Measurements from ENCODE around the gene YAF2.

Gene YAF2

DNA sequence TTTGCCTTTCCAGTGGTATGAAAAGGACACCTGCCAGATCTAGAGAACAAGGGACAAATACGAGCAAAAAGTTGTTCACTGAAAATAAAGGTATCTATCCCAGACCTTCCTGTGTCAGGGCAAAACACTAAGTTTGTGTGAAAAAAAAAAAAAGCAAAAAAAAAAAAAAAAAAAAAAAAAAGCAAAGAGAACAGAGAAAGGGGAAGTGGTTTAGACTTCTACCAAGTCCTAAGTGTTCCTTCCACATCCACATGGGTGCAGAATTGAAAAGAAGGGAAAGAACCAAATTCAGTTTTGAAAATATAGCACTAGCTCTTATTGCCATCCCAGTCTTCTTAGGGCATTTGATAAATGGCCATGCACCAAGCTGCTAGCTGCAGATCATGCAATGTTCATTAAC, 46.1 kb upstream of the YAF2 start:
- no peak overlapping the region for H3K27ac ChIP-seq (ENCODE audit: poor library complexity, severe bottlenecking)
- no peaks in the 10 kb centered on the region for H3K36me3 ChIP-seq (ENCODE audit: low read depth)
- H3K9me3 ChIP-seq (ENCODE audit: severe bottlenecking): no peaks in the 10 kb centered on the region
- DNase-seq (ENCODE audit: low spot score) (no peak), ATAC-seq (ENCODE audit: low read depth) (no peak)
- no peak overlapping the region for H3K4me3 ChIP-seq (ENCODE audit: severe bottlenecking)
- no peaks in the 10 kb centered on the region for H3K4me1 ChIP-seq (ENCODE audit: insufficient read depth, poor library complexity, severe bottlenecking)
- TF ChIP-seq, protein P1, sequence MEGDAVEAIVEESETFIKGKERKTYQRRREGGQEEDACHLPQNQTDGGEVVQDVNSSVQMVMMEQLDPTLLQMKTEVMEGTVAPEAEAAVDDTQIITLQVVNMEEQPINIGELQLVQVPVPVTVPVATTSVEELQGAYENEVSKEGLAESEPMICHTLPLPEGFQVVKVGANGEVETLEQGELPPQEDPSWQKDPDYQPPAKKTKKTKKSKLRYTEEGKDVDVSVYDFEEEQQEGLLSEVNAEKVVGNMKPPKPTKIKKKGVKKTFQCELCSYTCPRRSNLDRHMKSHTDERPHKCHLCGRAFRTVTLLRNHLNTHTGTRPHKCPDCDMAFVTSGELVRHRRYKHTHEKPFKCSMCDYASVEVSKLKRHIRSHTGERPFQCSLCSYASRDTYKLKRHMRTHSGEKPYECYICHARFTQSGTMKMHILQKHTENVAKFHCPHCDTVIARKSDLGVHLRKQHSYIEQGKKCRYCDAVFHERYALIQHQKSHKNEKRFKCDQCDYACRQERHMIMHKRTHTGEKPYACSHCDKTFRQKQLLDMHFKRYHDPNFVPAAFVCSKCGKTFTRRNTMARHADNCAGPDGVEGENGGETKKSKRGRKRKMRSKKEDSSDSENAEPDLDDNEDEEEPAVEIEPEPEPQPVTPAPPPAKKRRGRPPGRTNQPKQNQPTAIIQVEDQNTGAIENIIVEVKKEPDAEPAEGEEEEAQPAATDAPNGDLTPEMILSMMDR (IDR thresholded peaks at IDR 0.05; ENCODE audit: poor library complexity, severe bottlenecking): no peak
- no peaks in the 10 kb centered on the region for H3K27me3 ChIP-seq (ENCODE audit: insufficient read depth, poor library complexity, severe bottlenecking)

DNA sequence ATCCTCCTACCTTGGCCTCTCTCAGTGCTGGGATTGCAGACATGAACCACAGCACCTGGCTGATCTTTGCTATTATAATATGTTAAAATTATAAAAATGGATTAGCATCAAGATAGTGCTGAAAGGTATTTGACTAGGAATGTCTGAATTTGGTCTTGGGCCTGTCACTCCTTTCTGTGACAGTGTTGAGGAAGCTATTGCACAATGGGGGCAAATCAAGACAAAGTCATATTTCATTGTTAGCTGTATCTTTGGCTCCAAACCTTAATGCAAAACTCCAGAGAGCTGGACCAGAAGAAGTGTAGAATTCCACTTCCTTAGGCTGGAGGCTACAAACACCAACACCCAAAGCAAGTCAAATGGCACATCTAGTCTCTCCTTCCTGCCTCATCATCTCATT, 45.7 kb upstream of the YAF2 start:
- Histone ChIP-seq H3K4me1 (ENCODE audit: insufficient read depth, poor library complexity, severe bottlenecking) (no peaks in the 10 kb centered on the region), H3K36me3 (ENCODE audit: low read depth) (no peaks in the 10 kb centered on the region), H3K27ac (ENCODE audit: poor library complexity, severe bottlenecking) (no peak overlapping the region), H3K4me3 (ENCODE audit: severe bottlenecking) (no peak overlapping the region), H3K27me3 (ENCODE audit: insufficient read depth, poor library complexity, severe bottlenecking) (no peaks in the 10 kb centered on the region), H3K9me3 (ENCODE audit: severe bottlenecking) (no peaks in the 10 kb centered on the region)
- no peak for DNase-seq (ENCODE audit: low spot score)
- TF ChIP-seq, protein P1 (IDR thresholded peaks at IDR 0.05; ENCODE audit: poor library complexity, severe bottlenecking): no peak
- ATAC-seq (ENCODE audit: low read depth): no peak

DNA sequence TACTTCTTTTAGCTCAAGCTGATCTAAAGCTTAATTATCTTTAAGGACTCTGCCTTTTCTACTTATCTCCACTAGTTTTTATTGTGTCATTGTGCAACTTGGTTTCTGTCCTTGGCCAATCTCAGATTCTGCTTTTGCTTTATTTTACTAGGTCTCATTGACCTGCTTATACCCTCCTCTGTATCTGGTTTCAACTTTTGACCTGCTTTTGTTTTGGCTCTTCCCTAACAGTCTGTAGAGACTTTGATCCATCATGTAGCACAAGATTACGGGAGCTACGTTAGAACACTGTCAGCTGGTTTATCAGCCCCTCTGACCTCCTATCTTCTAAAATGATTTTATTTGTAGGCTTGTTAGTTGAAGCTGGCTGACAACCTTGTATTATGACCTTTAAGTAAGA, 44.2 kb upstream of the YAF2 start:
- TF ChIP-seq, protein P1 (IDR thresholded peaks at IDR 0.05; ENCODE audit: poor library complexity, severe bottlenecking): no peak
- ATAC-seq (ENCODE audit: low read depth) (no peak), DNase-seq (ENCODE audit: low spot score) (no peak)
- no peaks in the 10 kb centered on the region for H3K27me3 ChIP-seq (ENCODE audit: insufficient read depth, poor library complexity, severe bottlenecking)
- H3K27ac ChIP-seq (ENCODE audit: poor library complexity, severe bottlenecking): no peak overlapping the region
- no peak overlapping the region for H3K4me3 ChIP-seq (ENCODE audit: severe bottlenecking)
- no peaks in the 10 kb centered on the region for H3K4me1 ChIP-seq (ENCODE audit: insufficient read depth, poor library complexity, severe bottlenecking)
- H3K36me3 ChIP-seq (ENCODE audit: low read depth): no peaks in the 10 kb centered on the region
- no peaks in the 10 kb centered on the region for H3K9me3 ChIP-seq (ENCODE audit: severe bottlenecking)

DNA sequence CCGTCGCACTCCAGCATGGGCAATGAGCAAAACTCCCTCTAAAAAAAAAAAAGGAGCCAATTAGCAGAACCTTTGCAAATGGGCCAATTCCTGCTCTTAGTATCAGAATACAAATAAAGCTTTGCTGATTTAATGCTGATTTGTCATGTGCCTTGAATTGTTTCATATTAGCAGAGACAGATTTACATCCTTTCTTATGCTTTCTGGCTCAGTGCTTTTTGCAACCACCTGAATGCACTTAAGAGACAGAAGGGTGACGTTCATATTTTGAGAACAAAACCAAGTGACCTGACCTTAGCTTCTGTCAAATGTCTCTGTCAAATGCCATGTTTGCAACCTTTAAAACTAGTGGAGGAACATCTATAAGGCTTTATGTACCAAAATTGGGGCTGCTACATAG, 43.8 kb upstream of the YAF2 start:
- no peak overlapping the region for H3K4me3 ChIP-seq (ENCODE audit: severe bottlenecking)
- TF ChIP-seq, protein P1 (IDR thresholded peaks at IDR 0.05; ENCODE audit: poor library complexity, severe bottlenecking): no peak
- no peaks in the 10 kb centered on the region for H3K9me3 ChIP-seq (ENCODE audit: severe bottlenecking)
- H3K36me3 ChIP-seq (ENCODE audit: low read depth): no peaks in the 10 kb centered on the region
- H3K4me1 ChIP-seq (ENCODE audit: insufficient read depth, poor library complexity, severe bottlenecking): no peaks in the 10 kb centered on the region
- DNase-seq (ENCODE audit: low spot score) (no peak), ATAC-seq (ENCODE audit: low read depth) (no peak)
- no peaks in the 10 kb centered on the region for H3K27me3 ChIP-seq (ENCODE audit: insufficient read depth, poor library complexity, severe bottlenecking)
- H3K27ac ChIP-seq (ENCODE audit: poor library complexity, severe bottlenecking): no peak overlapping the region

DNA sequence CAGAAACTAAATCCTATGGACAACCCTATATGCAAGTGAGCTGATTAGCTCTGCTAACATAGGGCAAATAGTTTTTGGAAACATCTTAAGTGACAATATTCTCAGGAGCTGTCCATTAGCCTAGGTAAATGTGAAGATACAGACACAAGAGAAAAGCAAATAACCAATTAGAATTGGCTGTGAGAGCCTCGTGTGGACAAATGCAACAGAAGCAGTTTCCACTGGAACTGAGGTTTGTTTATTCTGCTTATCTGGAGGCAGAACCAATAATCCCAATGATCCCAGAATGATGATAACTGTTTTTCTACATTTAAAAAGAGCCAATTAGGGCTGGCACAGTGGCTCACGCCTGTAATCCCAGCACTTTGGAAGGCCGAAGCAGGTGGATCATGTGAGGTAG, 43.2 kb upstream of the YAF2 start:
- H3K36me3 ChIP-seq (ENCODE audit: low read depth): no peaks in the 10 kb centered on the region
- TF ChIP-seq, protein P1 (IDR thresholded peaks at IDR 0.05; ENCODE audit: poor library complexity, severe bottlenecking): no peak
- H3K9me3 ChIP-seq (ENCODE audit: severe bottlenecking): no peaks in the 10 kb centered on the region
- no peaks in the 10 kb centered on the region for H3K4me1 ChIP-seq (ENCODE audit: insufficient read depth, poor library complexity, severe bottlenecking)
- ATAC-seq (ENCODE audit: low read depth): no peak
- no peak overlapping the region for H3K4me3 ChIP-seq (ENCODE audit: severe bottlenecking)
- H3K27ac ChIP-seq (ENCODE audit: poor library complexity, severe bottlenecking): no peak overlapping the region
- DNase-seq (ENCODE audit: low spot score): no peak
- H3K27me3 ChIP-seq (ENCODE audit: insufficient read depth, poor library complexity, severe bottlenecking): no peaks in the 10 kb centered on the region

Measured in RWPE2 (cell line).